Smooth muscle cell (in vitro differentiated cells): ENCODE data around the gene SKOR1. TPM values are rescaled to one million over a fixed set of nuclear protein-coding genes. Genes with fewer than 3 reads are reported as not detected.

Source experiments
- DNase-seq: peaks from one replicate; lab custom pipeline; 2025; ENCODE audit not compliant: unreplicated experiment; lab: John Stamatoyannopoulos, UW
- H2AFZ ChIP-seq: fragments of 200-600 bp; sonication (generic); 2 replicates; pipeline ENCODE4 v1.6.0; 2016; ENCODE audit warnings: antibody characterized with exemption, low read depth, mild to moderate bottlenecking
- H3F3A ChIP-seq: fragments of 200-600 bp; sonication (generic); 2 replicates; pipeline ENCODE4 v1.6.0; 2017; ENCODE audit warnings: antibody characterized with exemption, low read depth
- H3K27ac ChIP-seq: fragments of 200-600 bp; sonication (generic); 2 replicates; pipeline ENCODE4 v1.5.1; 2016; ENCODE audit warnings: low read depth, mild to moderate bottlenecking
- H3K27me3 ChIP-seq: fragments of 200-600 bp; sonication (generic); 2 replicates; pipeline ENCODE4 v1.6.1; 2016; ENCODE audit warnings: low read depth, mild to moderate bottlenecking
- H3K36me3 ChIP-seq: fragments of 200-600 bp; sonication (generic); 2 replicates; pipeline ENCODE4 v1.5.1; 2016; ENCODE audit warnings: low read depth
- H3K4me1 ChIP-seq: fragments of 200-600 bp; sonication (generic); 2 replicates; pipeline ENCODE4 v1.5.1; 2016; ENCODE audit warnings: low read depth
- H3K4me2 ChIP-seq: fragments of 200-600 bp; sonication (generic); 2 replicates; pipeline ENCODE4 v1.6.0; 2016; ENCODE audit warnings: mild to moderate bottlenecking
- H3K4me3 ChIP-seq: fragments of 200-600 bp; sonication (generic); 2 replicates; pipeline ENCODE4 v1.5.1; 2016; ENCODE audit warnings: mild to moderate bottlenecking
- H3K79me2 ChIP-seq: fragments of 200-600 bp; sonication (generic); 2 replicates; pipeline ENCODE4 v1.6.0; 2016; ENCODE audit warnings: low read depth, mild to moderate bottlenecking
- H3K9ac ChIP-seq: fragments of 200-600 bp; sonication (generic); 2 replicates; pipeline ENCODE4 v1.6.0; 2016; ENCODE audit warnings: low read depth
- H3K9me3 ChIP-seq: fragments of 200-600 bp; sonication (generic); replicated peaks from 2 replicates; pipeline ENCODE4 v1.5.1; 2016; ENCODE audit warnings: low read depth
- H4K20me1 ChIP-seq: fragments of 200-600 bp; sonication (generic); 2 replicates; pipeline ENCODE4 v1.6.0; 2016; ENCODE audit warnings: low read depth
- CTCF ChIP-seq: fragments of 200-600 bp; sonication (generic); IDR thresholded peaks from 2 replicates; pipeline ENCODE4 v1.5.1; 2017; ENCODE audit warnings: borderline replicate concordance, mild to moderate bottlenecking, antibody characterized with exemption; ENCODE audit not compliant: insufficient read depth, poor library complexity, severe bottlenecking
- WGBS: methylation state at CpG from one replicate; pipeline ENCODE4 v1.1.7; 2016; ENCODE audit warnings: low lambda C conversion rate; 5-methylcytosine and 5-hydroxymethylcytosine counted together
- polyA plus RNA-seq: library from polyadenylated mRNA; unstranded; fragments of >200 nt; fragmentation: Nextera tagmentation; extraction: Ambion mirVana; gene quantifications from 2 replicates; pipeline ENCODE4 v1.2.1, GENCODE V29; 2016
- total RNA-seq: library from RNA; depleted of rRNA; stranded (reverse); fragments of >200 nt; gene quantifications from 2 replicates; pipeline ENCODE4 v1.2.3, GENCODE V29; 2014

Gene SKOR1
- total and polyA plus RNA-seq, 2 experiments from 2014 or later: 0.04 to 0.21 TPM

GRCh38 chr15:67835297-67836133 is 10.2 kb downstream of the SKOR1 start:
- peak overlapping the region; percentile 18 for H2AFZ ChIP-seq
- H3K9ac ChIP-seq: no peak overlapping the region
- H3K27ac ChIP-seq: no peak overlapping the region
- H3K36me3 ChIP-seq: no peaks in the 10 kb centered on the region
- peak overlapping the region; percentile 90 for H3K4me2 ChIP-seq
- no peaks in the 10 kb centered on the region for H3F3A ChIP-seq
- H3K4me1 ChIP-seq: peaks cover 38% of the 10 kb centered on the region
- H3K79me2 ChIP-seq: no peaks in the 10 kb centered on the region
- H3K9me3 ChIP-seq: no peaks in the 10 kb centered on the region
- H3K27me3 ChIP-seq: peaks cover 73% of the 10 kb centered on the region
- H3K4me3 ChIP-seq: peak overlapping the region; percentile 45
- DNase-seq: no peak
- TF ChIP-seq CTCF: no peak
- no peaks in the 10 kb centered on the region for H4K20me1 ChIP-seq
- 6% methylated on average over 55 of the region's 59 CpGs for WGBS

GRCh38 chr15:67836134-67836455 is 10.8 kb downstream of the SKOR1 start:
- H3K27ac ChIP-seq: no peak overlapping the region
- no peak for TF ChIP-seq CTCF
- no peak for DNase-seq
- no peaks in the 10 kb centered on the region for H3K9me3 ChIP-seq
- peaks cover 68% of the 10 kb centered on the region for H3K27me3 ChIP-seq
- no peaks in the 10 kb centered on the region for H3K79me2 ChIP-seq
- peak overlapping the region; percentile 18 for H2AFZ ChIP-seq
- peak overlapping the region; percentile 90 for H3K4me2 ChIP-seq
- H3K4me3 ChIP-seq: peak overlapping the region; percentile 45
- no peaks in the 10 kb centered on the region for H3K36me3 ChIP-seq
- H3F3A ChIP-seq: no peaks in the 10 kb centered on the region
- peaks cover 39% of the 10 kb centered on the region for H3K4me1 ChIP-seq
- no peak overlapping the region for H3K9ac ChIP-seq
- H4K20me1 ChIP-seq: no peaks in the 10 kb centered on the region
- WGBS: 6% methylated on average over 16 of the region's 16 CpGs

- peak overlapping the region; percentile 18 for H2AFZ ChIP-seq
- no peaks in the 10 kb centered on the region for H3K9me3 ChIP-seq
- peak; percentile 76 for TF ChIP-seq CTCF
- WGBS: 34% methylated on average over 8 of the region's 8 CpGs
- no peak overlapping the region for H3K27ac ChIP-seq
- peak overlapping the region; percentile 90 for H3K4me2 ChIP-seq
- no peak overlapping the region for H3K9ac ChIP-seq
- no peaks in the 10 kb centered on the region for H3K36me3 ChIP-seq
- H3K4me1 ChIP-seq: peaks cover 43% of the 10 kb centered on the region
- peak overlapping the region; percentile 45 for H3K4me3 ChIP-seq
- no peaks in the 10 kb centered on the region for H3K79me2 ChIP-seq
- peaks cover 64% of the 10 kb centered on the region for H3K27me3 ChIP-seq
- H3F3A ChIP-seq: no peaks in the 10 kb centered on the region
- DNase-seq: no peak
- no peaks in the 10 kb centered on the region for H4K20me1 ChIP-seq
Measured at GRCh38 chr15:67836477-67836876, 11.2 kb downstream of the SKOR1 start.

- Histone ChIP-seq H2AFZ (no peak overlapping the region), H3K79me2 (no peaks in the 10 kb centered on the region), H3K36me3 (no peaks in the 10 kb centered on the region), H3F3A (no peaks in the 10 kb centered on the region), H3K27ac (no peak overlapping the region), H3K9me3 (no peaks in the 10 kb centered on the region), H4K20me1 (no peaks in the 10 kb centered on the region), H3K9ac (no peak overlapping the region), H3K4me1 (peaks cover 43% of the 10 kb centered on the region), H3K4me3 (no peak overlapping the region), H3K4me2 (no peak overlapping the region), H3K27me3 (peaks cover 59% of the 10 kb centered on the region)
- no peak for TF ChIP-seq CTCF
- no peak for DNase-seq
- WGBS: 39% methylated on average over 2 of the region's 2 CpGs
Measured at GRCh38 chr15:67836955-67837354, 11.6 kb downstream of the SKOR1 start.
